Neural cell (in vitro differentiated cells): ENCODE results near the gene CPNE4. TPM values are rescaled to one million over a fixed set of nuclear protein-coding genes. Genes with fewer than 3 reads are reported as not detected.

ENCODE experiments used
- H2AFZ ChIP-seq: fragments of 200-600, 300-800 bp; sonication (generic), shearing (Covaris generic); 2 replicates; pipeline ENCODE4 v1.6.0; 2014; ENCODE audit warnings: low read depth, mild to moderate bottlenecking, antibody characterized with exemption, low read length, moderate library complexity
- H3F3A ChIP-seq: fragments of 200-600 bp; shearing (Covaris generic); 2 replicates; pipeline ENCODE4 v1.6.1; 2016; ENCODE audit warnings: mild to moderate bottlenecking, moderate library complexity, mixed read lengths, antibody characterized with exemption, low read length; ENCODE audit not compliant: insufficient read depth, poor library complexity, severe bottlenecking
- H3K27ac ChIP-seq: fragments of 200-600, 300-800 bp; sonication (generic), shearing (Covaris generic); 2 replicates; pipeline ENCODE4 v1.5.1; 2014; ENCODE audit warnings: mild to moderate bottlenecking, low read length, moderate library complexity
- H3K27me3 ChIP-seq: fragments of 300-800, 200-600 bp; sonication (generic), shearing (Covaris generic); 2 replicates; pipeline ENCODE4 v1.6.0; 2014; ENCODE audit warnings: mild to moderate bottlenecking, low read depth, low read length, moderate library complexity; ENCODE audit not compliant: insufficient read depth
- H3K36me3 ChIP-seq: fragments of 300-800, 200-600 bp; sonication (generic), shearing (Covaris generic); 2 replicates; pipeline ENCODE4 v1.5.1; 2014; ENCODE audit warnings: mild to moderate bottlenecking, antibody characterized with exemption, low read length, moderate library complexity; ENCODE audit not compliant: insufficient read depth
- H3K4me2 ChIP-seq: fragments of 300-800, 200-600 bp; sonication (generic), shearing (Covaris generic); 2 replicates; pipeline ENCODE4 v1.6.0; 2014; ENCODE audit warnings: mild to moderate bottlenecking, low read length
- H3K4me3 ChIP-seq: fragments of 300-800, 200-600 bp; sonication (generic), shearing (Covaris generic); 2 replicates; pipeline ENCODE4 v1.5.1; 2014; ENCODE audit warnings: mild to moderate bottlenecking, low read length, moderate library complexity
- H3K79me2 ChIP-seq: fragments of 200-600 bp; shearing (Covaris generic); replicated peaks from 2 replicates; pipeline ENCODE4 v1.6.0; 2014; ENCODE audit warnings: mild to moderate bottlenecking, low read length, moderate library complexity; ENCODE audit not compliant: insufficient read depth
- H3K9ac ChIP-seq: fragments of 300-800, 200-600 bp; sonication (generic), shearing (Covaris generic); 2 replicates; pipeline ENCODE4 v1.6.1; 2016; ENCODE audit warnings: mild to moderate bottlenecking, low read length, mixed read lengths
- H3K9me2 ChIP-seq: fragments of 200-600 bp; shearing (Covaris generic); 2 replicates; pipeline ENCODE4 v1.6.1; 2016; ENCODE audit warnings: mild to moderate bottlenecking, low read length, mixed read lengths; ENCODE audit not compliant: insufficient read depth
- H3K9me3 ChIP-seq: fragments of 200-600, 300-800 bp; sonication (generic), shearing (Covaris generic); 2 replicates; pipeline ENCODE4 v1.6.1; 2016; ENCODE audit warnings: mild to moderate bottlenecking, mixed run types, low read length, moderate library complexity, mixed read lengths
- H4K20me1 ChIP-seq: fragments of 200-600 bp; shearing (Covaris generic); 2 replicates; pipeline ENCODE4 v1.6.1; 2016; ENCODE audit warnings: mild to moderate bottlenecking, mixed run types; ENCODE audit not compliant: insufficient read depth
- EP300 ChIP-seq: fragments of 450-650 bp; conservative IDR thresholded peaks from 2 replicates; pipeline ENCODE4 v1.6.1; 2014; ENCODE audit warnings: antibody characterized with exemption, mild to moderate bottlenecking, moderate library complexity; ENCODE audit not compliant: poor library complexity, severe bottlenecking
- EZH2 ChIP-seq: fragments of 200-600, 300-800 bp; shearing (Covaris generic), sonication (generic); IDR thresholded peaks from 2 replicates; pipeline ENCODE4 v1.6.1; 2014; ENCODE audit warnings: antibody characterized with exemption, low read length, borderline replicate concordance, mild to moderate bottlenecking; ENCODE audit not compliant: insufficient read depth, poor library complexity, severe bottlenecking
- MXI1 ChIP-seq: fragments of 450-650 bp; conservative IDR thresholded peaks from 2 replicates; pipeline ENCODE4 v1.6.1; 2014; ENCODE audit warnings: antibody characterized with exemption, mild to moderate bottlenecking; ENCODE audit not compliant: poor library complexity, severe bottlenecking
- POLR2AphosphoS5 ChIP-seq: IDR thresholded peaks from 2 replicates; pipeline ENCODE4 v1.6.1; 2012
- RAD21 ChIP-seq: fragments of 450-650 bp; conservative IDR thresholded peaks from 2 replicates; pipeline ENCODE4 v1.6.1; 2014; ENCODE audit warnings: antibody characterized with exemption, mild to moderate bottlenecking, moderate library complexity
- SMC3 ChIP-seq: fragments of 450-650 bp; conservative IDR thresholded peaks from 2 replicates; pipeline ENCODE4 v1.6.1; 2014; ENCODE audit warnings: antibody characterized with exemption, mild to moderate bottlenecking, moderate library complexity; ENCODE audit not compliant: poor library complexity
- TAF1 ChIP-seq: IDR thresholded peaks from 2 replicates; pipeline ENCODE4 v1.6.1; 2012; ENCODE audit warnings: low read depth
- polyA plus RNA-seq: library from polyadenylated mRNA; depleted of rRNA; stranded (reverse); fragments of >200 nt; gene quantifications from 2 replicates; pipeline ENCODE4 v1.2.3, GENCODE V29; 2014
- TF ChIP-seq, protein P1 (sequence below): fragments of 450-650 bp; IDR thresholded peaks from 2 replicates; pipeline ENCODE4 v1.5.1; 2014; ENCODE audit warnings: antibody characterized with exemption, mild to moderate bottlenecking, moderate library complexity; ENCODE audit not compliant: poor library complexity, severe bottlenecking
- TF ChIP-seq, protein P2 (sequence below): IDR thresholded peaks from 2 replicates; pipeline ENCODE4 v1.6.1; 2012; ENCODE audit warnings: borderline replicate concordance

CPNE4 gene
- polyA plus RNA-seq, 1 donor from 2014 or later, result 0.59 TPM

DNA sequence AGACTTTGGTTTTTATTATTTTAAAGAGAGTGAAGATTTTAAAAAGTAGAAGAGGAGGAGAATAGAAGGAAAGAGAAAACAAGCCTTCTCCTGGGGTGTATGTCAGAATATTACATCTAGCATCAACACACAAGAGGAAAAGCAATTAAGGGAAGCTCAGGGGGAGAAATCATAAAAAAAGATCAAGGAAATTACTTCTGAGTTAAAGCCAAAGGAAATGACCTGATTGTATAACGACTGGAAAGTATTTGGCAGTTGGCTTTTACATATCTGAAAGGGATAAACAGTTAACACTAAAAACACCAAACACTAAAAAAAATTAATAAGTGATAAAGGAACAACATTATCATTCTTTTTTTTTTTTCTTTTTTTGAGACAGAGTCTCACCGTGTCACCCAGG, 58.4 kb downstream of the CPNE4 start:
- no peak for TF ChIP-seq RAD21
- TF ChIP-seq, protein P1, sequence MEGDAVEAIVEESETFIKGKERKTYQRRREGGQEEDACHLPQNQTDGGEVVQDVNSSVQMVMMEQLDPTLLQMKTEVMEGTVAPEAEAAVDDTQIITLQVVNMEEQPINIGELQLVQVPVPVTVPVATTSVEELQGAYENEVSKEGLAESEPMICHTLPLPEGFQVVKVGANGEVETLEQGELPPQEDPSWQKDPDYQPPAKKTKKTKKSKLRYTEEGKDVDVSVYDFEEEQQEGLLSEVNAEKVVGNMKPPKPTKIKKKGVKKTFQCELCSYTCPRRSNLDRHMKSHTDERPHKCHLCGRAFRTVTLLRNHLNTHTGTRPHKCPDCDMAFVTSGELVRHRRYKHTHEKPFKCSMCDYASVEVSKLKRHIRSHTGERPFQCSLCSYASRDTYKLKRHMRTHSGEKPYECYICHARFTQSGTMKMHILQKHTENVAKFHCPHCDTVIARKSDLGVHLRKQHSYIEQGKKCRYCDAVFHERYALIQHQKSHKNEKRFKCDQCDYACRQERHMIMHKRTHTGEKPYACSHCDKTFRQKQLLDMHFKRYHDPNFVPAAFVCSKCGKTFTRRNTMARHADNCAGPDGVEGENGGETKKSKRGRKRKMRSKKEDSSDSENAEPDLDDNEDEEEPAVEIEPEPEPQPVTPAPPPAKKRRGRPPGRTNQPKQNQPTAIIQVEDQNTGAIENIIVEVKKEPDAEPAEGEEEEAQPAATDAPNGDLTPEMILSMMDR, result no peak
- no peak for TF ChIP-seq EP300
- no peak for TF ChIP-seq TAF1
- TF ChIP-seq, protein P2, sequence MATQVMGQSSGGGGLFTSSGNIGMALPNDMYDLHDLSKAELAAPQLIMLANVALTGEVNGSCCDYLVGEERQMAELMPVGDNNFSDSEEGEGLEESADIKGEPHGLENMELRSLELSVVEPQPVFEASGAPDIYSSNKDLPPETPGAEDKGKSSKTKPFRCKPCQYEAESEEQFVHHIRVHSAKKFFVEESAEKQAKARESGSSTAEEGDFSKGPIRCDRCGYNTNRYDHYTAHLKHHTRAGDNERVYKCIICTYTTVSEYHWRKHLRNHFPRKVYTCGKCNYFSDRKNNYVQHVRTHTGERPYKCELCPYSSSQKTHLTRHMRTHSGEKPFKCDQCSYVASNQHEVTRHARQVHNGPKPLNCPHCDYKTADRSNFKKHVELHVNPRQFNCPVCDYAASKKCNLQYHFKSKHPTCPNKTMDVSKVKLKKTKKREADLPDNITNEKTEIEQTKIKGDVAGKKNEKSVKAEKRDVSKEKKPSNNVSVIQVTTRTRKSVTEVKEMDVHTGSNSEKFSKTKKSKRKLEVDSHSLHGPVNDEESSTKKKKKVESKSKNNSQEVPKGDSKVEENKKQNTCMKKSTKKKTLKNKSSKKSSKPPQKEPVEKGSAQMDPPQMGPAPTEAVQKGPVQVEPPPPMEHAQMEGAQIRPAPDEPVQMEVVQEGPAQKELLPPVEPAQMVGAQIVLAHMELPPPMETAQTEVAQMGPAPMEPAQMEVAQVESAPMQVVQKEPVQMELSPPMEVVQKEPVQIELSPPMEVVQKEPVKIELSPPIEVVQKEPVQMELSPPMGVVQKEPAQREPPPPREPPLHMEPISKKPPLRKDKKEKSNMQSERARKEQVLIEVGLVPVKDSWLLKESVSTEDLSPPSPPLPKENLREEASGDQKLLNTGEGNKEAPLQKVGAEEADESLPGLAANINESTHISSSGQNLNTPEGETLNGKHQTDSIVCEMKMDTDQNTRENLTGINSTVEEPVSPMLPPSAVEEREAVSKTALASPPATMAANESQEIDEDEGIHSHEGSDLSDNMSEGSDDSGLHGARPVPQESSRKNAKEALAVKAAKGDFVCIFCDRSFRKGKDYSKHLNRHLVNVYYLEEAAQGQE, result no peak
- no peak for TF ChIP-seq SMC3
- TF ChIP-seq MXI1, result no peak
- no peak for TF ChIP-seq POLR2AphosphoS5
- TF ChIP-seq EZH2, result no peak
- no peaks in the 10 kb centered on the region for H4K20me1 ChIP-seq
- no peak overlapping the region for H3K9ac ChIP-seq
- no peak overlapping the region for H3K27ac ChIP-seq
- no peaks in the 10 kb centered on the region for H3F3A ChIP-seq
- no peaks in the 10 kb centered on the region for H3K79me2 ChIP-seq
- no peaks in the 10 kb centered on the region for H3K9me3 ChIP-seq
- H2AFZ ChIP-seq, result no peak overlapping the region
- no peaks in the 10 kb centered on the region for H3K9me2 ChIP-seq
- H3K4me2 ChIP-seq, result no peak overlapping the region
- no peak overlapping the region for H3K4me3 ChIP-seq
- no peaks in the 10 kb centered on the region for H3K27me3 ChIP-seq
- H3K36me3 ChIP-seq, result no peaks in the 10 kb centered on the region

DNA sequence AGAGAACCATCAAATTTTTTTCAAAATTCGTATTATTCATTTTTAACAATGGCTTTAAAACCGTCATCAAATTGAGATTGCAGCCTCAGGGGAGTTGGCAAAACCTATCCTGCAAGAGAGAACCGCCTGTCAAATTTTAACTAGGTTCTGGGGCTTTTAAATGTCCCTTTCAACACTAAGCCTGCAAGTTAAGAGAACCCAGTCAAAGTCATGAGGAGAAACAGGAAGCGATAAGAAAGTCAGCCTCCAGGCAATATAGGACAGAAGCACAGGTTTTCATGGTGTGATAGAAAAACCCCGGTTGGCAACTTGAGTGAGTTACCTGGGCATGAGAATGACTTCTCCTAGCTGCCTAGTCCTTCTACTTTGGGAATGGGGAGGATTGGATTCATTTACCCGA, 59.8 kb downstream of the CPNE4 start:
- Histone ChIP-seq H4K20me1 (no peaks in the 10 kb centered on the region), H3K9me2 (no peaks in the 10 kb centered on the region), H3K27ac (no peak overlapping the region), H2AFZ (no peak overlapping the region), H3K27me3 (no peaks in the 10 kb centered on the region), H3K79me2 (no peaks in the 10 kb centered on the region), H3K9me3 (no peaks in the 10 kb centered on the region), H3K36me3 (no peaks in the 10 kb centered on the region), H3K4me2 (no peak overlapping the region), H3K9ac (no peak overlapping the region), H3K4me3 (no peak overlapping the region), H3F3A (no peaks in the 10 kb centered on the region)
- TF ChIP-seq EZH2, result no peak
- no peak for TF ChIP-seq TAF1
- no peak for TF ChIP-seq SMC3
- TF ChIP-seq MXI1, result no peak
- no peak for TF ChIP-seq EP300
- TF ChIP-seq, protein P2, result no peak
- no peak for TF ChIP-seq POLR2AphosphoS5
- no peak for TF ChIP-seq RAD21
- TF ChIP-seq, protein P1, result no peak
